Trophoblast cell (in vitro differentiated cells and primary cell): ENCODE results near the gene SH3YL1. TPM values are rescaled to one million over a fixed set of nuclear protein-coding genes. Genes with fewer than 3 reads are reported as not detected.
A peak's percentile ranks its signal among the peaks of the same experiment; 100 is the strongest.

Experiments used
- DNase-seq, 2 donors: peaks; one replicate each; pipeline ENCODE4 v3.0.0-alpha.2; 2016
- H2AFZ ChIP-seq: 2 replicates; pipeline ENCODE4 v1.6.1; 2013; ENCODE audit warnings: low read length, moderate library complexity, mild to moderate bottlenecking; ENCODE audit not compliant: insufficient read depth, poor library complexity
- H2AK5ac ChIP-seq: 2 replicates; pipeline ENCODE4 v1.6.1; 2013; ENCODE audit warnings: mild to moderate bottlenecking, low read length
- H2BK120ac ChIP-seq: 2 replicates; pipeline ENCODE4 v1.6.1; 2013; ENCODE audit warnings: low read length, mild to moderate bottlenecking, moderate library complexity; ENCODE audit not compliant: insufficient read depth, poor library complexity
- H2BK12ac ChIP-seq: 2 replicates; pipeline ENCODE4 v1.6.1; 2013; ENCODE audit warnings: mild to moderate bottlenecking, low read length, moderate library complexity
- H2BK5ac ChIP-seq: 2 replicates; pipeline ENCODE4 v1.6.1; 2013; ENCODE audit warnings: low read length, low read depth, moderate library complexity, mild to moderate bottlenecking; ENCODE audit not compliant: poor library complexity
- H3K14ac ChIP-seq: 2 replicates; pipeline ENCODE4 v1.6.1; 2013; ENCODE audit warnings: mild to moderate bottlenecking, low read length
- H3K18ac ChIP-seq: 2 replicates; pipeline ENCODE4 v1.6.1; 2013; ENCODE audit warnings: mild to moderate bottlenecking, low read length
- H3K23ac ChIP-seq: 2 replicates; pipeline ENCODE4 v1.6.1; 2013; ENCODE audit warnings: low read length
- H3K27ac ChIP-seq: 2 replicates; pipeline ENCODE4 v1.5.1; 2013; ENCODE audit warnings: low read depth, mild to moderate bottlenecking, inconsistent platforms, low read length, moderate library complexity
- H3K27me3 ChIP-seq: 2 replicates; pipeline ENCODE4 v1.6.1; 2013; ENCODE audit warnings: inconsistent platforms, mild to moderate bottlenecking, low read length, moderate library complexity; ENCODE audit not compliant: insufficient read depth
- H3K36me3 ChIP-seq, 2 experiments: 1 replicate in 1 of 2; 2 replicates in 1 of 2; pipeline ENCODE4 v1.6.1; 2013; ENCODE audit warnings: low read length in 2 of 2, mild to moderate bottlenecking in 2 of 2, moderate library complexity in 1 of 2; ENCODE audit not compliant: insufficient read depth in 2 of 2, control insufficient read depth in 1 of 2
- H3K4ac ChIP-seq: 2 replicates; pipeline ENCODE4 v1.6.1; 2013; ENCODE audit warnings: low read depth, mild to moderate bottlenecking, low read length, moderate library complexity
- H3K4me1 ChIP-seq, 2 experiments: 1 replicate in 1 of 2; 2 replicates in 1 of 2; pipeline ENCODE4 v1.6.1; 2013; ENCODE audit warnings: low read length in 2 of 2, mild to moderate bottlenecking in 2 of 2, moderate library complexity in 1 of 2; ENCODE audit not compliant: insufficient read depth in 2 of 2, control insufficient read depth in 1 of 2
- H3K4me2 ChIP-seq: 2 replicates; pipeline ENCODE4 v1.6.1; 2013; ENCODE audit warnings: inconsistent platforms, mild to moderate bottlenecking, low read length, moderate library complexity
- H3K4me3 ChIP-seq: 2 replicates; pipeline ENCODE4 v1.5.1; 2013; ENCODE audit warnings: mild to moderate bottlenecking, low read depth, low read length, inconsistent platforms
- H3K79me1 ChIP-seq: one replicate; pipeline ENCODE4 v1.6.1; 2013; ENCODE audit warnings: low read length
- H3K79me2 ChIP-seq: 2 replicates; pipeline ENCODE4 v1.6.1; 2013; ENCODE audit warnings: low read length, mild to moderate bottlenecking; ENCODE audit not compliant: control insufficient read depth, insufficient read depth, poor library complexity
- H3K9ac ChIP-seq: 2 replicates; pipeline ENCODE4 v1.6.1; 2013; ENCODE audit warnings: mild to moderate bottlenecking, low read length
- H3K9me3 ChIP-seq: 2 replicates; pipeline ENCODE4 v1.6.1; 2013; ENCODE audit warnings: low read depth, mild to moderate bottlenecking, control low read depth, inconsistent platforms, low read length; ENCODE audit not compliant: insufficient read depth
- H4K12ac ChIP-seq: 2 replicates; pipeline ENCODE4 v1.6.1; 2013; ENCODE audit warnings: low read depth, mild to moderate bottlenecking, low read length, moderate library complexity
- H4K8ac ChIP-seq: 2 replicates; pipeline ENCODE4 v1.6.1; 2013; ENCODE audit warnings: low read depth, mild to moderate bottlenecking, low read length, moderate library complexity
- H4K91ac ChIP-seq: one replicate; pipeline ENCODE4 v1.6.1; 2013; ENCODE audit warnings: low read depth, mild to moderate bottlenecking, low read length, moderate library complexity
- WGBS: extraction: QIAGEN DNeasy Blood & Tissue Kit; methylation state at CpG from one replicate; pipeline ENCODE4 v1.1.7; 2013; ENCODE audit warnings: missing lambda C conversion rate; ENCODE audit not compliant: insufficient read length, insufficient coverage; ENCODE audit errors: extremely low coverage; 5-methylcytosine and 5-hydroxymethylcytosine counted together
- polyA plus RNA-seq: library from polyadenylated mRNA; stranded (reverse); fragments of 200-250 nt; gene quantifications from 2 replicates; pipeline ENCODE4 v1.2.3, GENCODE V29; 2013

The SH3YL1 gene, protein sequence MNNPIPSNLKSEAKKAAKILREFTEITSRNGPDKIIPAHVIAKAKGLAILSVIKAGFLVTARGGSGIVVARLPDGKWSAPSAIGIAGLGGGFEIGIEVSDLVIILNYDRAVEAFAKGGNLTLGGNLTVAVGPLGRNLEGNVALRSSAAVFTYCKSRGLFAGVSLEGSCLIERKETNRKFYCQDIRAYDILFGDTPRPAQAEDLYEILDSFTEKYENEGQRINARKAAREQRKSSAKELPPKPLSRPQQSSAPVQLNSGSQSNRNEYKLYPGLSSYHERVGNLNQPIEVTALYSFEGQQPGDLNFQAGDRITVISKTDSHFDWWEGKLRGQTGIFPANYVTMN
- 43.4 and 44.4 TPM in 2 replicates for polyA plus RNA-seq

DNA sequence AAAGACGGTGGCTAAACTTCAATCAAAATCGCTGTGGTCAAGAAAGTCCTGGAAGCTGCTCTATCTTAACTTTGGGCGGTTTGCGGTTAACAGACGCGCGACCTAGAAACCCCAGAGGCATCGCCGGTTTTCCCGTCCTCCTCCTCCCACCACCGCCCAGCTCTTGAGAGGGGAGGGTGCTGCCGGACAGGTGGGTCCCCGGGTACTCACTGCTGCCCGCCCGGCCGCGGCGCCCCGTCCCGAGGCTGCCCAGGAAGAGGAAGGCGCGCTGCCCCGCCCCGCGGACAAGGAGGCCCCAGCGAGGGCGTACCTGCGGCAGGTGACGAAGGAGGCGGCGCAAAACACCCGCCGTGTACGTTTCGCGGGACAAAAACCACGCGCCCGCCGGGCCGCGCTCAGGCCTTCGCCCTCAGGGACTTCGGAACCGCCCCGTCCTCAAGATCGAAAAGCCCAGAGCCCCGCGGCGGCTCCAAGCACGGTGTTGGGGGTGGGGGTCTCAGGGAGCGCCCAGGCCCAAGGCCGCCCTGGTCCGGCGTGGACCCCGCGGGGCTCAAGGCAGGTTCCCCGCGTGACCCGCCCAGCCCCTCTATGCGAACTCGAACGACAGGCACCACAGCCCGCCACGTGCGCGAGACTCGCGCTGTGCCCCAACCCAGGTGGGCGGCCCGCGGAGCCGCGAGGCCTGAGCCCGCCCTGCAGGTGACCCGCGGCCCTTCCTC is at the start of gene SH3YL1:
Gene SH3YL1, minus strand, starts transcription at position 259 of the 719 bp plus-strand sequence. Its CDS starts 48 bp downstream, at position 211.
- H3K79me1 ChIP-seq, result peaks cover 13% of the 10 kb centered on the region
- H2AFZ ChIP-seq, result peak within 1 kb of the TSS; percentile 71
- H3K4me2 ChIP-seq, result peak within 1 kb of the TSS; percentile 100
- WGBS, result no CpG with 5 or more reads among the region's 77 CpGs
- peaks cover 4 to 18% of the 10 kb centered on the region in 2 experiments for H3K4me1 ChIP-seq
- peak within 1 kb of the TSS; percentile 86 for H3K18ac ChIP-seq
- H2BK120ac ChIP-seq, result peak within 1 kb of the TSS; percentile 64
- H3K27me3 ChIP-seq, result no peaks in the 10 kb centered on the region
- H4K91ac ChIP-seq, result peak within 1 kb of the TSS; percentile 90
- no peaks in the 10 kb centered on the region for H3K9me3 ChIP-seq
- peak within 1 kb of the TSS; percentile 90 for H4K8ac ChIP-seq
- H3K4me3 ChIP-seq, result peak within 1 kb of the TSS; percentile 100
- peak within 1 kb of the TSS; percentile 97 for H3K9ac ChIP-seq
- peaks cover 23% of the 10 kb centered on the region for H3K79me2 ChIP-seq
- peak within 1 kb of the TSS; percentile 18 for H2BK5ac ChIP-seq
- H4K12ac ChIP-seq, result peak within 1 kb of the TSS; percentile 68
- H2BK12ac ChIP-seq, result peak within 1 kb of the TSS; percentile 27
- H3K23ac ChIP-seq, result no peak within 1 kb of the TSS
- peak within 1 kb of the TSS; percentile 80 for H2AK5ac ChIP-seq
- DNase-seq, result peak; percentile 77 to 81
- H3K14ac ChIP-seq, result peak within 1 kb of the TSS; percentile 83
- peak within 1 kb of the TSS; percentile 80 for H3K4ac ChIP-seq
- H3K36me3 ChIP-seq, result no peaks in the 10 kb centered on the region
- H3K27ac ChIP-seq, result peak within 1 kb of the TSS; percentile 61

DNA sequence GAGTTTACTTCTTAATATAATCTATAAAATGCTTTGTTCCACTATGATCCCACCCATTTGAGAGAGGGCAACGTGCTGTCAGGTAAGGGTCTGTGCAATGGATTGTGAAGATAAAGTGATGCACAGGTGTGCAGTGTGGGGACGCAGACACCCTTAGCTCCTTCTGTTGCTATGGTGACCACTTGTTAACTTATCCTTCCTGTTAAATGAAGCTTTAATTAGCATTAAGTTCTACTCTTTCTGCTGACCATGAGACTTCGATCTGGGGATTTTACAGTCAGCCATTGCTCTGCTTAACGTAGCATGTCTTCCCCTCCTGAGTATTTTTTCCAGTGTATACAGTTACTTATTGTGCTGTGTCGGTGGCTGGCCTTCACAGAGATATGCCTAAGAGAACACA is 47.2 kb upstream of the SH3YL1 start:
- no CpG with 5 or more reads among the region's 5 CpGs for WGBS
- DNase-seq, result no peak
- Histone ChIP-seq H3K79me1 (no peaks in the 10 kb centered on the region), H4K12ac (no peak overlapping the region), H3K4me2 (no peak overlapping the region), H2BK12ac (no peak overlapping the region), H3K18ac (no peak overlapping the region), H3K14ac (no peak overlapping the region), H3K23ac (no peak overlapping the region), H2AFZ (no peak overlapping the region), H4K91ac (no peak overlapping the region), H3K27ac (no peak overlapping the region), H3K36me3 (no peaks in the 10 kb centered on the region), H3K4me3 (no peak overlapping the region), H3K4me1 (peaks cover 7 to 8% of the 10 kb centered on the region in 2 experiments), H3K9ac (no peak overlapping the region), H3K4ac (no peak overlapping the region), H3K27me3 (no peaks in the 10 kb centered on the region), H4K8ac (no peak overlapping the region), H2AK5ac (no peak overlapping the region), H2BK5ac (no peak overlapping the region), H3K79me2 (no peaks in the 10 kb centered on the region), H3K9me3 (no peaks in the 10 kb centered on the region), H2BK120ac (no peak overlapping the region)

DNA sequence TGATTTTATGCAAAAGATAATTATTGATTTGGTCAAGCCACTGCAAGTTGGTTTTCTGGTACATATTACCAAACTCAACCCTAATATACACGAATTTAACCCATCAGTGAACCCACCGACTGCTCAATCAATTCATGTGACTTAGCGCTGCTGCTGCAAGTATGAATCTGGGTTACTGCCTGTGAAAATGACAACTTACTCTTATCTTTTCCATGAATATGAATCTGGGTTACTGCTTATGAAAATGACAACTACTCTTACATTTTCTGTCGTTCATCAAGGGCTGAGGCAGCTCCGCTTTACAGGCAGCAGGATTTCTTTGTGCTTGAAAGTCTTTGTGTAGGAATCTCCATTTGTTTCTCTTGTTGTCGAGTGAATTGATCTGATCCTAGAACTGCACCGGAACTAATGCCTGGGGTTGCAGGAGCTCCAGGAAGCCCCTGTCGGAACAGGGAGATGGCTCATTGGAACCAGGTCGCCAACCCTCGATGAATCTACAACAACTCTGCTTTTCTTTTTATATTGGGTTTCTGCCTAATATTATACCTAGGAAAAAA is 46.2 kb upstream of the SH3YL1 start:
- H2BK5ac ChIP-seq, result no peak overlapping the region
- no peak overlapping the region for H3K4me3 ChIP-seq
- no peak overlapping the region for H3K9ac ChIP-seq
- no peaks in the 10 kb centered on the region for H3K9me3 ChIP-seq
- no peak overlapping the region for H3K18ac ChIP-seq
- no peak overlapping the region for H3K23ac ChIP-seq
- no peak overlapping the region for H3K27ac ChIP-seq
- no peak overlapping the region for H3K4me2 ChIP-seq
- H3K14ac ChIP-seq, result no peak overlapping the region
- no peak overlapping the region for H2BK12ac ChIP-seq
- no peak overlapping the region for H4K12ac ChIP-seq
- no peaks in the 10 kb centered on the region for H3K79me1 ChIP-seq
- no peak overlapping the region for H2AFZ ChIP-seq
- WGBS, result no CpG with 5 or more reads among the region's 10 CpGs
- no peak overlapping the region for H4K91ac ChIP-seq
- DNase-seq, result no peak
- no peak overlapping the region for H2AK5ac ChIP-seq
- no peaks in the 10 kb centered on the region for H3K36me3 ChIP-seq
- H3K4ac ChIP-seq, result no peak overlapping the region
- no peak overlapping the region for H4K8ac ChIP-seq
- H3K79me2 ChIP-seq, result no peaks in the 10 kb centered on the region
- H3K4me1 ChIP-seq, result peaks cover 7 to 8% of the 10 kb centered on the region in 2 experiments
- no peaks in the 10 kb centered on the region for H3K27me3 ChIP-seq
- H2BK120ac ChIP-seq, result no peak overlapping the region

- Histone ChIP-seq H3K36me3 (no peaks in the 10 kb centered on the region), H3K4me1 (peaks cover 7 to 8% of the 10 kb centered on the region in 2 experiments), H3K9me3 (no peaks in the 10 kb centered on the region), H3K27me3 (no peaks in the 10 kb centered on the region), H2BK12ac (peak overlapping the region; percentile 18), H3K79me1 (no peaks in the 10 kb centered on the region), H4K91ac (no peak overlapping the region), H3K4me2 (no peak overlapping the region), H3K9ac (no peak overlapping the region), H3K23ac (no peak overlapping the region), H4K12ac (no peak overlapping the region), H3K4ac (no peak overlapping the region), H3K27ac (no peak overlapping the region), H3K18ac (no peak overlapping the region), H3K79me2 (no peaks in the 10 kb centered on the region), H2BK120ac (no peak overlapping the region), H2AK5ac (no peak overlapping the region), H2BK5ac (no peak overlapping the region), H2AFZ (no peak overlapping the region), H4K8ac (no peak overlapping the region), H3K14ac (no peak overlapping the region), H3K4me3 (no peak overlapping the region)
- no peak for DNase-seq
- WGBS, result no CpG with 5 or more reads among the region's 13 CpGs
Measured at GRCh38 chr2:309148-309953, 45.5 kb upstream of the SH3YL1 start.
